ENCODE results near the gene KRT76. TPM values are rescaled to one million over a fixed set of nuclear protein-coding genes. Genes with fewer than 3 reads are reported as not detected.

Gene KRT76
- total and polyA plus RNA-seq, 10 of the 15 experiments (the other 5 are each of a cell fraction or from before 2014, with no cell fraction given), result not detected

DNA sequence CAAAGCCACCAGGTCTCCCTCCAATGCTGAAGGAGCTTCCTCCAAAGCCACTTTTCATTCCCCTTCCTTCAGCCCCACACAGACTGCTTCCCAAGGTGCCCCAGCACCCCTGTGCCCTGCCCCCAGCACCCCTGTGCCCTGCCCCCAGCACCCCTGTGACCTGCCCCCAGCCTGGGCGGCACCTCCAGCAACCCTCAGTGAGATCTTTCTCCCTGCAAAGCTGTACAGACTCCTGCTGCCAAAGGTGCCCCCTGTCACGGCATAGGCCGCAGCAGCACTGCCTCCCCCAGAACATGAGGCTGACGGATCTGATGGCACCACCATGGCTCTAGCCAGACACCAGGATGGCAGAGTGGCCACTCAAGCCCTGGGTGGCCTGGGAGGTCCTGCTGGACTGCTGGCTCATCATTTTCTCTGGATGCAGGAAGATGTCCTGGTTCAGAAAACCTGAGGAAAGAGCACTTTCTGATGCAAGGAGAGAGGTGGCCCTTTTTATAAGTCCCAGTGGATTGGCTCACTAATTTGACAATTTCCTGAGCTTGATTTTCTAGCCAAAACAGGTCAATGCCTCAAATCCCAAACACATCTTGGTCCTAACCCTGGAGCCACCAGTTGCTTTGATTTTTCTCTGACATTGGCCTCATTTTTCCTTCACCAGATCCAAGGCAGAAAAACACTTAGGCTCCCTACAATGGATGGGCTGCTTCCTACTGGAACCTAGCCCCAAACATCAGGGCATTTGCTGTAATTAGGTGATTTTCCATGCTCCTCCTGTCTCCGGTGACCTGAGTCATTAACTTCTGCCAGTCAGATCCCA is 41.1 kb downstream of the KRT76 start:
- ChIA-PET RAD21 (ENCODE audit: unreplicated experiment) (no interaction called here), CTCF (no interaction called here), SMC1A (ENCODE audit: uncharacterized antibody, unreplicated experiment) (no interaction called here), POLR2A (no interaction called here)
- FAIRE-seq, result no peak
- no peak for DNase-seq (ENCODE audit: low read depth, low spot score)
- no peak overlapping the region for H3K27ac ChIP-seq (ENCODE audit: control insufficient read depth, insufficient read depth)
- WGBS (ENCODE audit: insufficient coverage, insufficient replicate concordance, low lambda C conversion rate, missing lambda C conversion rate), result 11% methylated on average over 5 of the region's 5 CpGs
- H3K79me2 ChIP-seq (ENCODE audit: control insufficient read depth, insufficient read depth, low read length), result no peaks in the 10 kb centered on the region
- BruUV-seq (replicated peaks), result no TSS peak
- no peak for ATAC-seq
- H3K4me1 ChIP-seq (ENCODE audit: control insufficient read depth, insufficient read depth, low read length), result no peaks in the 10 kb centered on the region
- TF ChIP-seq NFYB (IDR thresholded peaks at IDR 0.05; ENCODE audit: insufficient read depth, low read depth, low read length), result no peak
- no peak for TF ChIP-seq GABPA (IDR thresholded peaks at IDR 0.05; ENCODE audit: low read depth)
- TF ChIP-seq, protein P1, sequence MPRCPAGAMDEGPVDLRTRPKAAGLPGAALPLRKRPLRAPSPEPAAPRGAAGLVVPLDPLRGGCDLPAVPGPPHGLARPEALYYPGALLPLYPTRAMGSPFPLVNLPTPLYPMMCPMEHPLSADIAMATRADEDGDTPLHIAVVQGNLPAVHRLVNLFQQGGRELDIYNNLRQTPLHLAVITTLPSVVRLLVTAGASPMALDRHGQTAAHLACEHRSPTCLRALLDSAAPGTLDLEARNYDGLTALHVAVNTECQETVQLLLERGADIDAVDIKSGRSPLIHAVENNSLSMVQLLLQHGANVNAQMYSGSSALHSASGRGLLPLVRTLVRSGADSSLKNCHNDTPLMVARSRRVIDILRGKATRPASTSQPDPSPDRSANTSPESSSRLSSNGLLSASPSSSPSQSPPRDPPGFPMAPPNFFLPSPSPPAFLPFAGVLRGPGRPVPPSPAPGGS (IDR thresholded peaks at IDR 0.05; ENCODE audit: borderline replicate concordance, insufficient read depth, low read depth, low read length, poor library complexity, severe bottlenecking), result no peak
- TF ChIP-seq BCL11A (IDR thresholded peaks at IDR 0.05; ENCODE audit: low read depth, low read length), result no peak
- no peak for TF ChIP-seq ZNF622 (IDR thresholded peaks at IDR 0.05)
- TF ChIP-seq MYC (IDR thresholded peaks at IDR 0.05; ENCODE audit: insufficient read depth, insufficient read length, insufficient replicate concordance, low read length, severe bottlenecking), result no peak
- TF ChIP-seq, protein P2, sequence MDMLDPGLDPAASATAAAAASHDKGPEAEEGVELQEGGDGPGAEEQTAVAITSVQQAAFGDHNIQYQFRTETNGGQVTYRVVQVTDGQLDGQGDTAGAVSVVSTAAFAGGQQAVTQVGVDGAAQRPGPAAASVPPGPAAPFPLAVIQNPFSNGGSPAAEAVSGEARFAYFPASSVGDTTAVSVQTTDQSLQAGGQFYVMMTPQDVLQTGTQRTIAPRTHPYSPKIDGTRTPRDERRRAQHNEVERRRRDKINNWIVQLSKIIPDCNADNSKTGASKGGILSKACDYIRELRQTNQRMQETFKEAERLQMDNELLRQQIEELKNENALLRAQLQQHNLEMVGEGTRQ (IDR thresholded peaks at IDR 0.05; ENCODE audit: borderline replicate concordance, low read depth, low read length), result no peak
- no peak for TF ChIP-seq SPI1 (IDR thresholded peaks at IDR 0.05; ENCODE audit: borderline replicate concordance, insufficient read depth, low read depth, low read length)
- TF ChIP-seq SMC3 (IDR thresholded peaks at IDR 0.05; ENCODE audit: borderline replicate concordance, low read length), result no peak
- no peak for TF ChIP-seq CBX3 (IDR thresholded peaks at IDR 0.05; ENCODE audit: borderline replicate concordance, low read depth)
- no peak for TF ChIP-seq RAD21 (IDR thresholded peaks at IDR 0.05; ENCODE audit: insufficient read depth, low read depth, low read length)
- TF ChIP-seq, protein P3, sequence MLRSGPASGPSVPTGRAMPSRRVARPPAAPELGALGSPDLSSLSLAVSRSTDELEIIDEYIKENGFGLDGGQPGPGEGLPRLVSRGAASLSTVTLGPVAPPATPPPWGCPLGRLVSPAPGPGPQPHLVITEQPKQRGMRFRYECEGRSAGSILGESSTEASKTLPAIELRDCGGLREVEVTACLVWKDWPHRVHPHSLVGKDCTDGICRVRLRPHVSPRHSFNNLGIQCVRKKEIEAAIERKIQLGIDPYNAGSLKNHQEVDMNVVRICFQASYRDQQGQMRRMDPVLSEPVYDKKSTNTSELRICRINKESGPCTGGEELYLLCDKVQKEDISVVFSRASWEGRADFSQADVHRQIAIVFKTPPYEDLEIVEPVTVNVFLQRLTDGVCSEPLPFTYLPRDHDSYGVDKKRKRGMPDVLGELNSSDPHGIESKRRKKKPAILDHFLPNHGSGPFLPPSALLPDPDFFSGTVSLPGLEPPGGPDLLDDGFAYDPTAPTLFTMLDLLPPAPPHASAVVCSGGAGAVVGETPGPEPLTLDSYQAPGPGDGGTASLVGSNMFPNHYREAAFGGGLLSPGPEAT (IDR thresholded peaks at IDR 0.05; ENCODE audit: low read depth), result no peak
- TF ChIP-seq TCF3 (IDR thresholded peaks at IDR 0.05; ENCODE audit: borderline replicate concordance, insufficient read depth, low read depth, low read length), result no peak
- H3K4me2 ChIP-seq (ENCODE audit: control insufficient read depth, insufficient read depth), result no peak overlapping the region
- H2AFZ ChIP-seq (ENCODE audit: control insufficient read depth, low read depth, low read length), result no peak overlapping the region
- no peaks in the 10 kb centered on the region for H3K36me3 ChIP-seq (ENCODE audit: control insufficient read depth in 2 of 2, insufficient read depth in 2 of 2, low read length in 1 of 2)
- intact Hi-C loops (cut with micrococcal nuclease; ENCODE audit: unreplicated experiment), result no loop called here
- peaks cover 0 to 3% of the 10 kb centered on the region in 2 experiments; a peak in 1 of 4 replicates for H3K27me3 ChIP-seq (replicated peaks in 1 of 2; ENCODE audit: control insufficient read depth in 2 of 2, insufficient read depth in 2 of 2, low read length in 1 of 2)
- no peaks in the 10 kb centered on the region for H3K9me3 ChIP-seq (replicated peaks; ENCODE audit: control insufficient read depth, insufficient read depth, low read length)
- H3K9ac ChIP-seq (ENCODE audit: control insufficient read depth, insufficient read depth, low read length), result no peak overlapping the region
- in situ Hi-C loops (cut with MboI), result no loop called here
- no peaks in the 10 kb centered on the region for H4K20me1 ChIP-seq (ENCODE audit: control insufficient read depth, insufficient read depth)
- no peak overlapping the region for H3K4me3 ChIP-seq

Measured in GM12878 (cell line).